ENCODE data around the gene CLCN1. TPM values are rescaled to one million over a fixed set of nuclear protein-coding genes. Genes with fewer than 3 reads are reported as not detected.

Gene CLCN1
- total and polyA plus RNA-seq, 2 of the 4 experiments (the other 2 are of a cell fraction) = not detected

GRCh38 chr7:143388051-143388450, 72.1 kb downstream of the CLCN1 start:
- Histone ChIP-seq H2BK5ac (ENCODE audit: low read depth, low read length, poor library complexity, severe bottlenecking) (no peak overlapping the region), H2BK15ac (ENCODE audit: low read depth, low read length) (no peak overlapping the region), H3K27ac (ENCODE audit: insufficient read depth, low read length) (no peak overlapping the region), H2AK5ac (ENCODE audit: low read depth, low read length) (no peak overlapping the region), H3K4me3 (ENCODE audit: insufficient read depth, low read depth, low read length) (no peak overlapping the region), H3K4me2 (ENCODE audit: low read depth, low read length) (no peak overlapping the region), H4K5ac (ENCODE audit: low read depth, low read length) (no peak overlapping the region), H3K79me1 (ENCODE audit: low read depth in 1 of 2, low read length in 2 of 2) (peaks cover 24 to 85% of the 10 kb centered on the region in 2 experiments; a peak in 3 of 4 replicates), H2AFZ (replicated peaks; ENCODE audit: low read length, poor library complexity) (no peak overlapping the region), H3K23ac (ENCODE audit: low read depth, low read length) (no peak overlapping the region), H3K9me3 (ENCODE audit: control insufficient read depth, insufficient read depth, low read length) (no peaks in the 10 kb centered on the region), H4K91ac (ENCODE audit: insufficient read depth, low read depth, low read length) (no peak overlapping the region), H3K27me3 (ENCODE audit: control insufficient read depth, insufficient read depth, low read length) (no peaks in the 10 kb centered on the region), H2AK9ac (replicated peaks; ENCODE audit: low read depth, low read length, poor library complexity) (no peak overlapping the region), H3K14ac (replicated peaks; ENCODE audit: low read depth, low read length) (no peak overlapping the region), H3K4me1 (ENCODE audit: control insufficient read depth, insufficient read depth, low read length) (peaks cover 60% of the 10 kb centered on the region), H2BK120ac (ENCODE audit: low read depth, low read length) (no peak overlapping the region), H2BK20ac (ENCODE audit: low read depth, low read length) (no peak overlapping the region), H4K20me1 (ENCODE audit: insufficient read depth, low read length) (peaks cover 100% of the 10 kb centered on the region), H3K18ac (ENCODE audit: low read depth, low read length) (no peak overlapping the region), H3K56ac (ENCODE audit: extremely low read depth, insufficient read depth, low read length) (no peak overlapping the region), H3K9me1 (ENCODE audit: insufficient read depth, low read length) (peaks cover 43% of the 10 kb centered on the region), H4K8ac (ENCODE audit: low read depth in 2 of 2, low read length in 2 of 2) (no peak overlapping the region), H3K4ac (ENCODE audit: low read depth, low read length) (no peak overlapping the region), H3K9ac (ENCODE audit: low read depth, low read length) (no peak overlapping the region), H3K36me3 (ENCODE audit: control insufficient read depth, insufficient read depth, low read length) (peaks cover 91% of the 10 kb centered on the region)
- POLR2A ChIA-PET (ENCODE audit: unreplicated experiment) = no interaction called here
- ATAC-seq (ENCODE audit: low read depth) (no peak), DNase-seq (no peak)
- intact Hi-C loops (cut with micrococcal nuclease) = no loop called here
- CTCF ChIA-PET = no interaction called here
- TF ChIP-seq CHD1 (IDR thresholded peaks at IDR 0.05; ENCODE audit: low read depth, low read length) = no peak
- TF ChIP-seq, protein P1, sequence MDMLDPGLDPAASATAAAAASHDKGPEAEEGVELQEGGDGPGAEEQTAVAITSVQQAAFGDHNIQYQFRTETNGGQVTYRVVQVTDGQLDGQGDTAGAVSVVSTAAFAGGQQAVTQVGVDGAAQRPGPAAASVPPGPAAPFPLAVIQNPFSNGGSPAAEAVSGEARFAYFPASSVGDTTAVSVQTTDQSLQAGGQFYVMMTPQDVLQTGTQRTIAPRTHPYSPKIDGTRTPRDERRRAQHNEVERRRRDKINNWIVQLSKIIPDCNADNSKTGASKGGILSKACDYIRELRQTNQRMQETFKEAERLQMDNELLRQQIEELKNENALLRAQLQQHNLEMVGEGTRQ (IDR thresholded peaks at IDR 0.05; ENCODE audit: low read depth, low read length) = no peak
- no peak for TF ChIP-seq MAFK (IDR thresholded peaks at IDR 0.05; ENCODE audit: low read depth, low read length)
- no peak for TF ChIP-seq MAZ (IDR thresholded peaks at IDR 0.05; ENCODE audit: borderline replicate concordance, low read depth, low read length)
- TF ChIP-seq POLR2A (IDR thresholded peaks at IDR 0.05; ENCODE audit: low read depth, low read length) = no peak
- TF ChIP-seq CEBPB (IDR thresholded peaks at IDR 0.05; ENCODE audit: low read depth, low read length) = no peak
- no peak for TF ChIP-seq MXI1 (IDR thresholded peaks at IDR 0.05; ENCODE audit: borderline replicate concordance, low read depth, low read length)
- TF ChIP-seq, protein P2, sequence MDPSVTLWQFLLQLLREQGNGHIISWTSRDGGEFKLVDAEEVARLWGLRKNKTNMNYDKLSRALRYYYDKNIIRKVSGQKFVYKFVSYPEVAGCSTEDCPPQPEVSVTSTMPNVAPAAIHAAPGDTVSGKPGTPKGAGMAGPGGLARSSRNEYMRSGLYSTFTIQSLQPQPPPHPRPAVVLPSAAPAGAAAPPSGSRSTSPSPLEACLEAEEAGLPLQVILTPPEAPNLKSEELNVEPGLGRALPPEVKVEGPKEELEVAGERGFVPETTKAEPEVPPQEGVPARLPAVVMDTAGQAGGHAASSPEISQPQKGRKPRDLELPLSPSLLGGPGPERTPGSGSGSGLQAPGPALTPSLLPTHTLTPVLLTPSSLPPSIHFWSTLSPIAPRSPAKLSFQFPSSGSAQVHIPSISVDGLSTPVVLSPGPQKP (IDR thresholded peaks at IDR 0.05; ENCODE audit: borderline replicate concordance, low read depth, low read length) = no peak
- TF ChIP-seq RFX5 (IDR thresholded peaks at IDR 0.05; ENCODE audit: low read depth, low read length) = no peak
- no peak for TF ChIP-seq SMC3 (IDR thresholded peaks at IDR 0.05; ENCODE audit: low read depth, low read length)
- TF ChIP-seq RAD21 (IDR thresholded peaks at IDR 0.05; ENCODE audit: low read length) = no peak
- TF ChIP-seq RCOR1 (IDR thresholded peaks at IDR 0.05; ENCODE audit: insufficient replicate concordance, low read length) = no peak
- no peak for TF ChIP-seq BHLHE40 (IDR thresholded peaks at IDR 0.05; ENCODE audit: low read depth, low read length)
- no peak for TF ChIP-seq FOS (IDR thresholded peaks at IDR 0.05; ENCODE audit: low read depth, low read length)
- BruUV-seq (replicated peaks) = no TSS peak
- dilution Hi-C loops (cut with HindIII; ENCODE audit: low sequenced_read_pairs, unreplicated experiment) = no loop called here
- 90% methylated on average over 2 of the region's 10 CpGs; no CpG with 5 or more reads in 1 of the 2 experiments for WGBS, 2 experiments (ENCODE audit: extremely low coverage in 2 of 2, insufficient read length in 1 of 2)
- in situ Hi-C loops (cut with MboI; ENCODE audit: low sequenced_read_pairs) = no loop called here

Measured in IMR-90 (cell line).